Activated T-helper 1 cell treated with anti-CD3 and anti-CD28 coated beads, Interleukin-2, amount 50 U/mL, for 16 hours (primary cell): Measurements from ENCODE around the gene REM2.

Experiments
- DNase-seq, 2 donors: peaks; one replicate each; pipeline ENCODE4 v3.0.0-alpha.2; 2020; ENCODE audit warnings: low read depth in 1 of 2, low spot score in 1 of 2

The REM2 gene

GRCh38 chr14:22928237-22929103, 45.4 kb downstream of the REM2 start:
- no peak for DNase-seq

GRCh38 chr14:22929104-22929960, 46.3 kb downstream of the REM2 start, which contains the start of gene PRMT5:
PRMT5 (minus strand) TSS chr14:22929376; CDS start chr14:22929361, 15 bp downstream.
- peak; percentile 93 for DNase-seq

GRCh38 chr14:22929961-22930364, 46.9 kb downstream of the REM2 start:
- no peak for DNase-seq

- no peak for DNase-seq
These were observed 49.1 kb downstream of the REM2 start for GRCh38 chr14:22932146-22932545.

- DNase-seq = no peak
These were observed 52.1 kb downstream of the REM2 start for GRCh38 chr14:22935156-22935555.
